Dendritic cell treated with granulocyte-macrophage colony-stimulating factor and Interleukin-4, amounts not matched to agents 40 ng/mL and 50 ng/mL, for 4 days (primary cell): ENCODE results near the gene IQSEC1.

Source experiments
- H3K27ac Mint-ChIP-seq: one replicate; pipeline ENCODE4 v1.8.0; 2022; ENCODE audit warnings: mild to moderate bottlenecking, mixed read lengths
- H3K27me3 Mint-ChIP-seq: one replicate; pipeline ENCODE4 v1.8.0; 2022; ENCODE audit warnings: mild to moderate bottlenecking, mixed read lengths
- H3K36me3 Mint-ChIP-seq: one replicate; pipeline ENCODE4 v1.8.0; 2022; ENCODE audit warnings: low read depth, mixed read lengths
- H3K4me1 Mint-ChIP-seq: one replicate; pipeline ENCODE4 v1.8.0; 2022; ENCODE audit warnings: low read depth, mixed read lengths
- H3K4me3 Mint-ChIP-seq: one replicate; pipeline ENCODE4 v1.8.0; 2022; ENCODE audit warnings: mild to moderate bottlenecking, moderate library complexity, mixed read lengths
- H3K9me3 Mint-ChIP-seq: one replicate; pipeline ENCODE4 v1.8.0; 2022; ENCODE audit warnings: mixed read lengths
- intact Hi-C: fragments of 100-400 bp; cut with micrococcal nuclease; formaldehyde crosslinking; loops from one replicate; pipeline ENCODE4 v1.15.0; 2022

IQSEC1 gene

DNA sequence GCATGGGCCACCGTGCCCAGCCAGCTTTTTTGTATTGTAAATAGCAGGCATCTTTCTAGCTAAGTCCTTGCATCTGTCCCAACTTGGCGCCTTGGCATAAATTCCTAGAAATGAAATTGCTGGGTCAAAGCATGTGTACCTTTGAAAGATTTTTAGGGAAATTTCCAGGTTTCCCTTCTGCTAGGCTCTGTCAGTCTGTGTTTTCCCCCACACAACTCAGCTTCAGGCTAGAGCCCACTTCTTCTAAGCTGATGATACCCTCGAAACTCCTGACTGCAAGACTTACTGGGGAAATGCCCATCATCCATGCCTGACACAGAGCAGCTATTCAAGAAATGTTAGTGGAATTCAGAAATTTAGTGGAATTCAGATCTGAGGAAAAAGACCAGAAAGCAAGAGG, 221.0 kb downstream of the IQSEC1 start:
- Mint-ChIP-seq H3K36me3 (no peaks in the 10 kb centered on the region), H3K4me1 (peaks cover 8% of the 10 kb centered on the region), H3K9me3 (no peaks in the 10 kb centered on the region), H3K27me3 (peaks cover 30% of the 10 kb centered on the region), H3K4me3 (no peak overlapping the region), H3K27ac (no peak overlapping the region)
- intact Hi-C loops = no loop called here
